GM12891 (cell line): Measurements from ENCODE around the gene KRT77.

ENCODE experiments used
- PAX5 ChIP-seq: IDR thresholded peaks from 2 replicates; pipeline ENCODE4 v1.6.1; 2011; ENCODE audit warnings: low read length, moderate library complexity, mild to moderate bottlenecking; ENCODE audit not compliant: insufficient read depth, severe bottlenecking
- POLR2A ChIP-seq: IDR thresholded peaks from 2 replicates; pipeline ENCODE4 v1.6.1; 2011; ENCODE audit warnings: low read depth, low read length, control low read depth
- POLR2AphosphoS5 ChIP-seq: IDR thresholded peaks from 2 replicates; pipeline ENCODE4 v1.6.1; 2011; ENCODE audit warnings: low read depth, low read length, control low read depth
- POU2F2 ChIP-seq: IDR thresholded peaks from 2 replicates; pipeline ENCODE4 v1.6.1; 2011; ENCODE audit warnings: low read depth, mild to moderate bottlenecking, control low read depth, low read length, moderate library complexity
- SPI1 ChIP-seq: IDR thresholded peaks from 2 replicates; pipeline ENCODE4 v1.6.1; 2011; ENCODE audit warnings: low read depth, low read length, control low read depth
- TAF1 ChIP-seq: IDR thresholded peaks from 2 replicates; pipeline ENCODE4 v1.6.1; 2011; ENCODE audit warnings: low read depth, low read length, control low read depth

DNA sequence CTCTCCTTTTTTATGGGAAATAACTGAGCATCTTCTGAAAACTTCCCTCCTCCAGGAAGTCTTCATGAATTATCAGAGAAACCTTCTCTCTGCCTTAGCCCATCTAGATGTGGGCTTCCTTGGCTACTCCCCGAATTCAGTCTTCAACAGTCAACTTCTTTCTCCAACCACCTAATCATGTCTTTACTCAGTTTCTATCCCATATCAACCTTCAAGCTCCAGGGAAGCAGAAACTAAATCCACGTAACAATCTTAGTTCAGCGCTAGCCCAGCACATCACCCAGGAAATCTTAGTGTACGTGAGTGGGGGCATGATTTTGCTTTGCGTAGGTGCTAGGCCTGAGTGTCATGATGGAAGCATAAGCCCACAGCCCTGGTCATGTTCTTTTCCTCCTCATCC lies 12.7 kb upstream of the KRT77 start:
- TF ChIP-seq POLR2AphosphoS5 (no peak), POLR2A (no peak), TAF1 (no peak), POU2F2 (no peak), PAX5 (no peak), SPI1 (no peak)
